H1 (cell line): Measurements from ENCODE around the gene CEP104. TPM values are rescaled to one million over a fixed set of nuclear protein-coding genes. Genes with fewer than 3 reads are reported as not detected.

ENCODE experiments used
- CTCF ChIA-PET: fragments of 300-600 bp; sonication (Branson Sonifier 250); formaldehyde crosslinking; loops from one replicate; lab custom pipeline; 2021; ENCODE audit not compliant: partially characterized antibody; lab: Charles Lee
- POLR2A ChIA-PET: fragments of 300-600 bp; sonication (Branson Sonifier 250); formaldehyde crosslinking; loops from one replicate; lab custom pipeline; 2021; ENCODE audit warnings: inconsistent platforms; ENCODE audit not compliant: partially characterized antibody; lab: Charles Lee
- DNase-seq, 2 experiments: peaks; one replicate each; pipeline versions ENCODE4 v3.0.0 to v3.0.0-alpha.2; 2010 to 2022; ENCODE audit warnings: low spot score in 2 of 2, low read depth in 1 of 2, mixed read lengths in 1 of 2
- FAIRE-seq: peaks from 2 replicates; lab custom pipeline; 2011; peaks lifted over from hg19 to GRCh38; lab: Jason Lieb, UNC
- H2AFZ ChIP-seq: 2 replicates; pipeline ENCODE4 v1.8.1; 2012; ENCODE audit warnings: low read length, inconsistent platforms
- H2AK5ac ChIP-seq: 2 replicates; pipeline ENCODE4 v1.6.1; 2013; ENCODE audit warnings: low read depth, low read length
- H2BK120ac ChIP-seq: replicated peaks from 2 replicates; pipeline ENCODE3; 2013; ENCODE audit warnings: low read depth, low read length, inconsistent platforms
- H2BK12ac ChIP-seq: 2 replicates; pipeline ENCODE4 v1.6.1; 2013; ENCODE audit warnings: low read depth, low read length
- H2BK15ac ChIP-seq: 2 replicates; pipeline ENCODE4 v1.6.1; 2013; ENCODE audit warnings: low read length
- H2BK20ac ChIP-seq: 2 replicates; pipeline ENCODE4 v1.6.1; 2013; ENCODE audit warnings: low read length
- H2BK5ac ChIP-seq: 2 replicates; pipeline ENCODE4 v1.6.1; 2013; ENCODE audit warnings: low read depth, low read length
- H3K14ac ChIP-seq: 2 replicates; pipeline ENCODE4 v1.6.1; 2013; ENCODE audit warnings: inconsistent platforms; ENCODE audit not compliant: insufficient read length
- H3K18ac ChIP-seq: 2 replicates; pipeline ENCODE4 v1.6.1; 2013; ENCODE audit warnings: low read length; ENCODE audit errors: extremely low read depth
- H3K23ac ChIP-seq: 2 replicates; pipeline ENCODE4 v1.6.1; 2013; ENCODE audit warnings: inconsistent platforms; ENCODE audit not compliant: insufficient read length
- H3K23me2 ChIP-seq: 2 replicates; pipeline ENCODE4 v1.6.1; 2013; ENCODE audit warnings: low read depth, low read length
- H3K27ac ChIP-seq: 2 replicates; pipeline ENCODE4 v1.6.1; 2011; ENCODE audit warnings: low read depth, low read length, inconsistent platforms
- H3K27me3 ChIP-seq, 4 experiments: replicated peaks in 1 of 4; 1 replicate in 1 of 4; 2 replicates in 3 of 4; pipeline versions ENCODE4 v1.6.1 to v1.8.1; 2011 to 2013; ENCODE audit warnings: low read length in 3 of 4, mild to moderate bottlenecking in 3 of 4, inconsistent platforms in 2 of 4, mixed read lengths in 2 of 4, moderate library complexity in 1 of 4; ENCODE audit not compliant: control insufficient read depth in 3 of 4, insufficient read depth in 3 of 4; ENCODE audit errors: extremely low read depth in 1 of 4
- H3K36me3 ChIP-seq, 4 experiments: 2 replicates each; pipeline versions ENCODE4 v1.6.1 to v1.8.1; 2011 to 2013; ENCODE audit warnings: mild to moderate bottlenecking in 4 of 4, low read length in 3 of 4, moderate library complexity in 2 of 4, control low read depth in 1 of 4, inconsistent platforms in 1 of 4; ENCODE audit not compliant: insufficient read depth in 4 of 4, control insufficient read depth in 2 of 4
- H3K4ac ChIP-seq: replicated peaks from 2 replicates; pipeline ENCODE3; 2013; ENCODE audit warnings: low read length, low read depth, mixed read lengths, inconsistent platforms; ENCODE audit not compliant: insufficient read length
- H3K4me1 ChIP-seq, 4 experiments: replicated peaks in 1 of 4; 1 replicate in 1 of 4; 2 replicates in 3 of 4; pipeline versions ENCODE4 v1.6.1 to v1.8.1; 2011 to 2013; ENCODE audit warnings: low read length in 3 of 4, inconsistent platforms in 2 of 4, mixed read lengths in 1 of 4; ENCODE audit not compliant: insufficient read depth in 4 of 4, control insufficient read depth in 3 of 4
- H3K4me2 ChIP-seq, 2 experiments: 2 replicates each; pipeline versions ENCODE4 v1.6.1 to v1.8.1; 2011 to 2013; ENCODE audit warnings: low read depth in 2 of 2, low read length in 2 of 2, control low read depth in 1 of 2, inconsistent platforms in 1 of 2, mild to moderate bottlenecking in 1 of 2; ENCODE audit not compliant: insufficient read depth in 1 of 2
- H3K4me3 ChIP-seq, 4 experiments: fragments of 200-600, 300-600 bp in 1 of 4; sonication (generic), shearing (Covaris generic), sonication (Bioruptor Twin) in 1 of 4; 2 replicates each; pipeline versions ENCODE4 v1.5.1 to v1.8.1; 2011 to 2016; ENCODE audit warnings: low read length in 4 of 4, low read depth in 3 of 4, control low read depth in 2 of 4, inconsistent platforms in 2 of 4, mild to moderate bottlenecking in 2 of 4, mixed read lengths in 1 of 4, moderate library complexity in 1 of 4; ENCODE audit not compliant: insufficient read depth in 2 of 4; ENCODE audit errors: extremely low read depth in 1 of 4
- H3K56ac ChIP-seq: replicated peaks from 2 replicates; pipeline ENCODE3; 2013; ENCODE audit warnings: low read depth, mild to moderate bottlenecking, mixed read lengths, low read length, inconsistent platforms; ENCODE audit not compliant: insufficient read length
- H3K79me1 ChIP-seq: 2 replicates; pipeline ENCODE4 v1.6.1; 2013; ENCODE audit warnings: low read depth, low read length, control low read depth
- H3K79me2 ChIP-seq, 2 experiments: 2 replicates each; pipeline versions ENCODE4 v1.6.1 to v1.8.1; 2012 to 2013; ENCODE audit warnings: low read length in 2 of 2, mild to moderate bottlenecking in 2 of 2, inconsistent platforms in 1 of 2; ENCODE audit not compliant: insufficient read depth in 2 of 2, control insufficient read depth in 1 of 2
- H3K9ac ChIP-seq, 4 experiments: replicated peaks in 1 of 4; 1 replicate in 1 of 4; 2 replicates in 3 of 4; pipeline versions ENCODE4 v1.6.1 to v1.8.1; 2011 to 2013; ENCODE audit warnings: low read depth in 3 of 4, low read length in 3 of 4, control low read depth in 2 of 4, mild to moderate bottlenecking in 2 of 4, moderate library complexity in 2 of 4, inconsistent platforms in 1 of 4; ENCODE audit errors: extremely low read depth in 1 of 4
- H3K9me3 ChIP-seq, 2 experiments: 2 replicates each; pipeline versions ENCODE4 v1.6.1 to v1.8.1; 2012 to 2013; ENCODE audit warnings: mild to moderate bottlenecking in 2 of 2, moderate library complexity in 2 of 2, control low read depth in 1 of 2, inconsistent platforms in 1 of 2, low read depth in 1 of 2, low read length in 1 of 2, mixed read lengths in 1 of 2; ENCODE audit not compliant: insufficient read depth in 2 of 2
- H4K20me1 ChIP-seq, 2 experiments: replicated peaks in 1 of 2; 2 replicates each; pipeline versions ENCODE3 to v1.8.1; 2011 to 2013; ENCODE audit warnings: inconsistent platforms in 2 of 2, low read length in 2 of 2, mild to moderate bottlenecking in 1 of 2; ENCODE audit not compliant: insufficient read depth in 2 of 2, control insufficient read depth in 1 of 2
- H4K5ac ChIP-seq: 2 replicates; pipeline ENCODE4 v1.6.1; 2013; ENCODE audit warnings: low read length, low read depth, mixed read lengths, inconsistent platforms; ENCODE audit not compliant: insufficient read length
- H4K8ac ChIP-seq: 2 replicates; pipeline ENCODE4 v1.8.0; 2013; ENCODE audit warnings: mild to moderate bottlenecking, moderate library complexity, low read length, inconsistent platforms; ENCODE audit not compliant: insufficient read depth; ENCODE audit errors: extremely low read depth
- H4K91ac ChIP-seq: replicated peaks from 2 replicates; pipeline ENCODE3; 2013; ENCODE audit warnings: low read length, mixed read lengths, inconsistent platforms; ENCODE audit not compliant: insufficient read length
- EZH2 ChIP-seq: fragments of 200-600 bp; sonication (generic); IDR thresholded peaks from 2 replicates; pipeline ENCODE4 v1.7.1; 2012; ENCODE audit warnings: low read depth, mild to moderate bottlenecking, moderate library complexity, low read length, inconsistent platforms; ENCODE audit not compliant: severe bottlenecking
- HDAC2 ChIP-seq, 2 experiments: fragments of 300-600 bp in 1 of 2; sonication (generic) in 1 of 2; IDR thresholded peaks; 2 replicates each; pipeline ENCODE4 v1.6.1; 2011 to 2012; ENCODE audit warnings: low read depth in 2 of 2, low read length in 2 of 2, mild to moderate bottlenecking in 2 of 2, moderate library complexity in 2 of 2, borderline replicate concordance in 1 of 2, inconsistent platforms in 1 of 2
- JUN ChIP-seq: IDR thresholded peaks from 2 replicates; pipeline ENCODE4 v1.6.1; 2011; ENCODE audit warnings: low read depth, mild to moderate bottlenecking, improper control_type of control experiment, low read length
- JUND ChIP-seq: IDR thresholded peaks from 2 replicates; pipeline ENCODE4 v1.6.1; 2011; ENCODE audit warnings: mild to moderate bottlenecking, improper control_type of control experiment, low read length
- KDM1A ChIP-seq: fragments of 200-600, 300-600 bp; sonication (generic); IDR thresholded peaks from 2 replicates; pipeline ENCODE4 v1.7.1; 2016; ENCODE audit warnings: mild to moderate bottlenecking, low read length, borderline replicate concordance
- KDM4A ChIP-seq: IDR thresholded peaks from one replicate; pipeline ENCODE4 v1.7.1; 2012; ENCODE audit warnings: low read depth, mild to moderate bottlenecking, moderate library complexity, low read length, inconsistent platforms; ENCODE audit not compliant: severe bottlenecking
- SAP30 ChIP-seq: fragments of 300-600 bp; sonication (generic); IDR thresholded peaks from 2 replicates; pipeline ENCODE4 v1.7.1; 2012; ENCODE audit warnings: low read length, moderate library complexity, mild to moderate bottlenecking, inconsistent platforms; ENCODE audit not compliant: insufficient read depth, insufficient replicate concordance
- SP1 ChIP-seq: IDR thresholded peaks from 2 replicates; pipeline ENCODE4 v1.6.1; 2011; ENCODE audit warnings: low read depth, low read length
- SP2 ChIP-seq: IDR thresholded peaks from 2 replicates; pipeline ENCODE4 v1.6.1; 2012; ENCODE audit warnings: mild to moderate bottlenecking, low read length, inconsistent platforms
- SP4 ChIP-seq: IDR thresholded peaks from 2 replicates; pipeline ENCODE4 v1.6.1; 2012; ENCODE audit warnings: low read length, inconsistent platforms
- TAF1 ChIP-seq: IDR thresholded peaks from 2 replicates; pipeline ENCODE4 v1.6.1; 2011; ENCODE audit warnings: mild to moderate bottlenecking, low read depth, low read length
- YY1 ChIP-seq: IDR thresholded peaks from 2 replicates; pipeline ENCODE4 v1.6.1; 2011; ENCODE audit warnings: low read depth, mild to moderate bottlenecking, low read length
- ZNF274 ChIP-seq: IDR thresholded peaks from 2 replicates; pipeline ENCODE4 v1.7.0; 2012; ENCODE audit warnings: low read length, borderline replicate concordance; ENCODE audit errors: extremely low read depth
- WGBS, 2 experiments: shearing (Covaris generic) in 1 of 2; methylation state at CpG; one replicate each; pipeline versions ENCODE4 v1.1.6 to v1.1.7; 2013 to 2015; ENCODE audit warnings: low lambda C conversion rate in 2 of 2, mixed read lengths in 2 of 2, inconsistent platforms in 1 of 2, low coverage in 1 of 2, missing lambda C conversion rate in 1 of 2; ENCODE audit not compliant: insufficient replicate concordance in 2 of 2, insufficient coverage in 1 of 2, insufficient read length in 1 of 2; ENCODE audit errors: extremely low coverage in 1 of 2, missing lambda C conversion rate in 1 of 2; 5-methylcytosine and 5-hydroxymethylcytosine counted together
- polyA plus RNA-seq, 7 experiments: library from polyadenylated mRNA; depleted of rRNA in 3 of 7; stranded (reverse) in 5 of 7; unstranded in 2 of 7; fragments of >200 nt in 5 of 7; fragments of 200-250 nt in 2 of 7; gene quantifications; 1 replicate in 5 of 7; 2 replicates in 1 of 7; 4 replicates in 1 of 7; pipeline versions ENCODE4 v1.2.1 to v1.2.3, GENCODE V29; 2011 to 2013; ENCODE audit warnings: missing spikeins in 2 of 7, mixed read lengths in 2 of 7
- total RNA-seq: library from RNA; stranded (reverse); fragmentation: NEBNext Ultra II Directional; extraction: Animal tissue kit (Norgen Biotek cat#: 25700); gene quantifications from 2 replicates; pipeline ENCODE4 v1.2.1, GENCODE V29; 2021
- TF ChIP-seq, protein P1 (sequence below): IDR thresholded peaks from 2 replicates; pipeline ENCODE4 v1.6.1; 2011; ENCODE audit warnings: low read depth, mild to moderate bottlenecking, low read length; ENCODE audit not compliant: insufficient read depth

CEP104 gene
- total and polyA plus RNA-seq, 2 of the 8 experiments (the other 6 are each of a cell fraction or from before 2014, with no cell fraction given) = 8.0 to 43.9 TPM

GRCh38 chr1:3814065-3814464, 42.9 kb downstream of the CEP104 start:
- H2AK5ac ChIP-seq = no peak overlapping the region
- CTCF ChIA-PET = interaction anchor here (1.7 kb wide), 1 partner anchor 12 kb away, joined by 5 read pairs; no protein-coding TSS in a partner anchor
- POLR2A ChIA-PET = no interaction called here
- no peak overlapping the region for H3K14ac ChIP-seq
- H3K23ac ChIP-seq = no peak overlapping the region
- H4K5ac ChIP-seq = no peak overlapping the region
- no peak overlapping the region for H2BK12ac ChIP-seq
- peaks cover 0 to 2% of the 10 kb centered on the region in 2 experiments; a peak in 1 of 4 replicates for H3K9me3 ChIP-seq
- H2BK15ac ChIP-seq = no peak overlapping the region
- H3K9ac ChIP-seq = no peak overlapping the region
- FAIRE-seq (no peak), DNase-seq (no peak)
- H3K79me1 ChIP-seq = no peaks in the 10 kb centered on the region
- peaks cover 0 to 5% (median 0%) of the 10 kb centered on the region in 4 experiments; a peak in 1 of 7 replicates for H3K4me1 ChIP-seq
- H3K4me2 ChIP-seq = no peak overlapping the region
- H3K79me2 ChIP-seq = no peaks in the 10 kb centered on the region
- no peak overlapping the region for H4K8ac ChIP-seq
- no peak overlapping the region for H2AFZ ChIP-seq
- H3K4me3 ChIP-seq = no peak overlapping the region
- no peaks in the 10 kb centered on the region for H3K23me2 ChIP-seq
- no peak overlapping the region for H3K27ac ChIP-seq
- H3K18ac ChIP-seq = no peak overlapping the region
- H4K91ac ChIP-seq = no peak overlapping the region
- H3K4ac ChIP-seq = no peak overlapping the region
- H2BK5ac ChIP-seq = no peak overlapping the region
- no peaks in the 10 kb centered on the region for H4K20me1 ChIP-seq
- 94% methylated on average over 2 of the region's 2 CpGs; no CpG with 5 or more reads in 1 of the 2 experiments for WGBS, 2 experiments
- H3K27me3 ChIP-seq = no peaks in the 10 kb centered on the region
- no peak overlapping the region for H2BK120ac ChIP-seq
- H2BK20ac ChIP-seq = no peak overlapping the region
- no peak overlapping the region for H3K56ac ChIP-seq
- H3K36me3 ChIP-seq = no peaks in the 10 kb centered on the region; a peak in 1 of 8 replicates
- TF ChIP-seq TAF1 (no peak), JUN (no peak), SAP30 (no peak), SP2 (no peak), KDM4A (no peak), HDAC2 (IDR thresholded peaks at IDR 0.05; ENCODE audit: borderline replicate concordance in 1 of 2, low read depth in 2 of 2, low read length in 2 of 2) (no peak), JUND (no peak), YY1 (no peak), KDM1A (no peak), EZH2 (no peak), SP1 (no peak), SP4 (no peak), ZNF274 (no peak)
- TF ChIP-seq, protein P1, sequence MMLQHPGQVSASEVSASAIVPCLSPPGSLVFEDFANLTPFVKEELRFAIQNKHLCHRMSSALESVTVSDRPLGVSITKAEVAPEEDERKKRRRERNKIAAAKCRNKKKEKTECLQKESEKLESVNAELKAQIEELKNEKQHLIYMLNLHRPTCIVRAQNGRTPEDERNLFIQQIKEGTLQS = no peak
